ENCODE data around the gene RPS13.

GRCh38 chr11:17121981-17122380 lies 44.5 kb upstream of the RPS13 start:
- TF ChIP-seq, protein P1, sequence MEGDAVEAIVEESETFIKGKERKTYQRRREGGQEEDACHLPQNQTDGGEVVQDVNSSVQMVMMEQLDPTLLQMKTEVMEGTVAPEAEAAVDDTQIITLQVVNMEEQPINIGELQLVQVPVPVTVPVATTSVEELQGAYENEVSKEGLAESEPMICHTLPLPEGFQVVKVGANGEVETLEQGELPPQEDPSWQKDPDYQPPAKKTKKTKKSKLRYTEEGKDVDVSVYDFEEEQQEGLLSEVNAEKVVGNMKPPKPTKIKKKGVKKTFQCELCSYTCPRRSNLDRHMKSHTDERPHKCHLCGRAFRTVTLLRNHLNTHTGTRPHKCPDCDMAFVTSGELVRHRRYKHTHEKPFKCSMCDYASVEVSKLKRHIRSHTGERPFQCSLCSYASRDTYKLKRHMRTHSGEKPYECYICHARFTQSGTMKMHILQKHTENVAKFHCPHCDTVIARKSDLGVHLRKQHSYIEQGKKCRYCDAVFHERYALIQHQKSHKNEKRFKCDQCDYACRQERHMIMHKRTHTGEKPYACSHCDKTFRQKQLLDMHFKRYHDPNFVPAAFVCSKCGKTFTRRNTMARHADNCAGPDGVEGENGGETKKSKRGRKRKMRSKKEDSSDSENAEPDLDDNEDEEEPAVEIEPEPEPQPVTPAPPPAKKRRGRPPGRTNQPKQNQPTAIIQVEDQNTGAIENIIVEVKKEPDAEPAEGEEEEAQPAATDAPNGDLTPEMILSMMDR (conservative IDR thresholded peaks at IDR 0.05; ENCODE audit: low read depth, low read length): no peak
- TF ChIP-seq EZH2 (IDR thresholded peaks at IDR 0.05; ENCODE audit: borderline replicate concordance, low read depth, low read length, poor library complexity, severe bottlenecking): no peak
